ENCODE results near the gene IFT27.

DNA sequence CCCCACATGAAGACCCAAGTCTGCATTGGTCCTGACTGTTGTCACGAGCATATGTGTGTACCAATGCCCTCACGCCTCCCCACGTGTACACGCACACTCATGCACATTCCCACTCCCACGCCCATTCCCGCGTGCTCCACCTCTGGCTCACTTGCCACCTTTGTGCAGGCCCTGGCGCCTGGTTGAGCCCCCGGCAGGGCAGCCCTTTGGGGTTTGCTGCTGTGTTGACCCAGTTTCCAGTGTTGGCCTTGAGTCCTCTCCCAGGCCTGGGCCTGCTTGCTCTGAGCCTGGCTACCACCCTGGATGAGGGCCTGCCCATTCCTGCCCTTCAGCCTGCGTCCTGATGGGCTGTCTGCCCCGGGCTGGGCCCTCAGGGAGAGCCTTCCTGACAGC lies 22.8 kb upstream of the IFT27 start:
- TF ChIP-seq, protein P1, sequence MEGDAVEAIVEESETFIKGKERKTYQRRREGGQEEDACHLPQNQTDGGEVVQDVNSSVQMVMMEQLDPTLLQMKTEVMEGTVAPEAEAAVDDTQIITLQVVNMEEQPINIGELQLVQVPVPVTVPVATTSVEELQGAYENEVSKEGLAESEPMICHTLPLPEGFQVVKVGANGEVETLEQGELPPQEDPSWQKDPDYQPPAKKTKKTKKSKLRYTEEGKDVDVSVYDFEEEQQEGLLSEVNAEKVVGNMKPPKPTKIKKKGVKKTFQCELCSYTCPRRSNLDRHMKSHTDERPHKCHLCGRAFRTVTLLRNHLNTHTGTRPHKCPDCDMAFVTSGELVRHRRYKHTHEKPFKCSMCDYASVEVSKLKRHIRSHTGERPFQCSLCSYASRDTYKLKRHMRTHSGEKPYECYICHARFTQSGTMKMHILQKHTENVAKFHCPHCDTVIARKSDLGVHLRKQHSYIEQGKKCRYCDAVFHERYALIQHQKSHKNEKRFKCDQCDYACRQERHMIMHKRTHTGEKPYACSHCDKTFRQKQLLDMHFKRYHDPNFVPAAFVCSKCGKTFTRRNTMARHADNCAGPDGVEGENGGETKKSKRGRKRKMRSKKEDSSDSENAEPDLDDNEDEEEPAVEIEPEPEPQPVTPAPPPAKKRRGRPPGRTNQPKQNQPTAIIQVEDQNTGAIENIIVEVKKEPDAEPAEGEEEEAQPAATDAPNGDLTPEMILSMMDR (IDR thresholded peaks at IDR 0.05; ENCODE audit: low read depth, low read length, poor library complexity, severe bottlenecking): no peak
- no peak for TF ChIP-seq EZH2phosphoT487 (IDR thresholded peaks at IDR 0.05; ENCODE audit: borderline replicate concordance, low read length)

Data from DOHH2 (cell line).